HG03103 (cell line): ENCODE data around the gene COL23A1.

Source experiments
- ATAC-seq: cut with Tn5 transposase; IDR thresholded peaks from one replicate; pipeline ENCODE4 v1.9.1; 2021; ENCODE audit warnings: low read depth; ENCODE audit not compliant: unreplicated experiment

The COL23A1 gene

GRCh38 chr5:178352035-178352349, 238.2 kb downstream of the COL23A1 start:
- ATAC-seq: no peak

GRCh38 chr5:178351221-178352034, 238.8 kb downstream of the COL23A1 start:
- no peak for ATAC-seq

- no peak for ATAC-seq
Measured at GRCh38 chr5:178350361-178351220, 239.6 kb downstream of the COL23A1 start.

GRCh38 chr5:178349625-178350353, 240.4 kb downstream of the COL23A1 start:
- ATAC-seq: no peak

GRCh38 chr5:178349075-178349511, 241.1 kb downstream of the COL23A1 start:
- no peak for ATAC-seq

GRCh38 chr5:178348356-178349074, 241.7 kb downstream of the COL23A1 start:
- no peak for ATAC-seq

GRCh38 chr5:178347956-178348355, 242.2 kb downstream of the COL23A1 start:
- ATAC-seq: no peak

- no peak for ATAC-seq
Measured at GRCh38 chr5:178346607-178347334, 243.4 kb downstream of the COL23A1 start.

GRCh38 chr5:178343306-178343705, 246.9 kb downstream of the COL23A1 start:
- no peak for ATAC-seq

- ATAC-seq: no peak
Measured at GRCh38 chr5:178341851-178342140, 248.4 kb downstream of the COL23A1 start.

GRCh38 chr5:178341091-178341850, 248.9 kb downstream of the COL23A1 start:
- no peak for ATAC-seq

- no peak for ATAC-seq
Measured at GRCh38 chr5:178340637-178341036, 249.6 kb downstream of the COL23A1 start.

- ATAC-seq: no peak
Measured at GRCh38 chr5:178340187-178340586, 250.0 kb downstream of the COL23A1 start.

GRCh38 chr5:178339272-178339671, 250.9 kb downstream of the COL23A1 start:
- ATAC-seq: no peak

- no peak for ATAC-seq
Measured at GRCh38 chr5:178338750-178339144, 251.4 kb downstream of the COL23A1 start.

GRCh38 chr5:178338126-178338749, 252.0 kb downstream of the COL23A1 start:
- ATAC-seq: no peak

GRCh38 chr5:178337334-178337741, 252.9 kb downstream of the COL23A1 start:
- no peak for ATAC-seq

GRCh38 chr5:178336889-178337288, 253.3 kb downstream of the COL23A1 start:
- ATAC-seq: no peak
